ENCODE data around the gene DMD.

The DMD gene

GRCh38 chrX:31522760-31523159, 1688.6 kb downstream of the DMD start:
- no peak for TF ChIP-seq CTCF (IDR thresholded peaks at IDR 0.05; ENCODE audit: borderline replicate concordance, insufficient read depth, low read depth, low read length)
- H3K4me3 ChIP-seq (ENCODE audit: low read depth, low read length) = no peak overlapping the region

- H3K4me3 ChIP-seq (ENCODE audit: low read depth, low read length) = no peak overlapping the region
- TF ChIP-seq CTCF (IDR thresholded peaks at IDR 0.05; ENCODE audit: borderline replicate concordance, insufficient read depth, low read depth, low read length) = no peak
These were observed 1689.4 kb downstream of the DMD start for GRCh38 chrX:31521941-31522340.

DNA sequence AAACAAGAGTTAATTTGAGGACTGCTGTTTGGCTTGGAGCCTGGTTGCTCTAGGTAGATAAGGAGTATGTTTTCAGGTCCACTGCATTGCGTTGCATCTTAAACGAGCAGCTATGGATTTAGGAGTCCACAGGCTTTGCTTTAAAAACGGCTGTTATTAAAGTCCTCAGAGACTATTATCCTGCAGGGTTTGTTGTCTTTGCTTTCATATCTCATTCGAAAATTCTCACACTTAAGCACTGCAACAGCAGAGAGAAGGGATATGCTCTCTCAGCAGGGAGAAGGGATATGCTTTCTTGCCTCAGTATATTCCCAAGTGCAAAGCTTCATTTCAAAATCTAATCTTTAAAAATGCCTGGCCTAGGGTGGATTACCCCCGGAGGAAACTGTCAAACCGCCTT, 1694.8 kb downstream of the DMD start:
- no peak overlapping the region for H3K4me3 ChIP-seq (ENCODE audit: low read depth, low read length)
- TF ChIP-seq CTCF (IDR thresholded peaks at IDR 0.05; ENCODE audit: borderline replicate concordance, insufficient read depth, low read depth, low read length) = no peak

DNA sequence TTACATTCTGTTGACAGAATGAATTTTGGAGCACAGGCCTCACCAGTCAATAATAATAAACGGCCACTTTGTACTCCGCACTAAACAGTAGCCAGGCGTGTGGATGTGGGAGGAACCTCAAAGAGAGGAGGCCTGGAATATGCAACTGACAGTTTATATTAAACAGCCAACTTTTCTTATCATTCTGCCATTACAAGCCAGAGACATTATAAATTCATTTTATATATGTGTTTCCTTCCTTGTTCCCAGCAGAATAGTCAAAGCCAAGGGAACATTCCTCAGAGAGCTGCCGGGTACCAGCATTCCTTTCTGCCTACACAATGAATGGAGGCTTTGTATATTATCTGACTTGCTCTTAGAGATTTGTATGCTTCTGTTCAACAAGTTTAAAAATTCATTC, 1703.0 kb downstream of the DMD start:
- no peak overlapping the region for H3K4me3 ChIP-seq (ENCODE audit: low read depth, low read length)
- TF ChIP-seq CTCF (IDR thresholded peaks at IDR 0.05; ENCODE audit: borderline replicate concordance, insufficient read depth, low read depth, low read length) = no peak

DNA sequence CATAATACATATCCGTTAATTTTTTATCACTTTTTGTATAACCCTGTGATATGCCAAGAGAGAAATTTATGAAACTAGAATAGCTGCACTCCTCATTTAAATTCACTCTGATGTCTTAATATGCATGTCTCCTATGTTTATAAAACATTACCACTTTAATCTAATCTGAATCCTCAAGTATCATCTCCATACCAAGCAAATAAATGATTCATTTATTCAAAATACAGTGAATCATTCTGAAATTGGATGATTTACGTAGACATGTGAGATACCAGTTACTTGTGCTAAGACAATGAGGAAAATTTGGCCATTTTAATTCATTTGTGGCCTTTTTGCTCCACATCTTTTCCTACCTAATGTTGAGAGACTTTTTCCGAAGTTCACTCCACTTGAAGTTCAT, 1704.4 kb downstream of the DMD start:
- H3K4me3 ChIP-seq (ENCODE audit: low read depth, low read length) = no peak overlapping the region
- no peak for TF ChIP-seq CTCF (IDR thresholded peaks at IDR 0.05; ENCODE audit: borderline replicate concordance, insufficient read depth, low read depth, low read length)

DNA sequence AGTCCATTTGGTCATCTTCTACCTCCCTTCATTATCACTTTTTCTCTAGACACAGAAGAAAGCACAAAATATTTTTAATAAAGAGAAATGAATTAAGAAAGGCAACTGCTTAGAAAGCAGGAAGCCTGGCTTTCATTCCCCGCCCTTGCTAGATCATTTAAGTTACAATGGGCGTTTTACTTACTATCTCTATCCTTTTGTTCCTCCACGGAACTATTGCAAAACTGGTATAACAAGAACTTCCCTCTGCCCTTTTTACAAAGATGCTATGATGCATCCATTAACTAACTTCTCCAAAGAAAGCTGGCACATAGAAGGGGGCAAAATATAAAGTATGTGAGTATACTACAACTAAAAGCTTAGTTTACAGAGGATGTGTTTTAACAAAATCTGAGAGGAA, 1705.0 kb downstream of the DMD start:
- no peak for TF ChIP-seq CTCF (IDR thresholded peaks at IDR 0.05; ENCODE audit: borderline replicate concordance, insufficient read depth, low read depth, low read length)
- no peak overlapping the region for H3K4me3 ChIP-seq (ENCODE audit: low read depth, low read length)

DNA sequence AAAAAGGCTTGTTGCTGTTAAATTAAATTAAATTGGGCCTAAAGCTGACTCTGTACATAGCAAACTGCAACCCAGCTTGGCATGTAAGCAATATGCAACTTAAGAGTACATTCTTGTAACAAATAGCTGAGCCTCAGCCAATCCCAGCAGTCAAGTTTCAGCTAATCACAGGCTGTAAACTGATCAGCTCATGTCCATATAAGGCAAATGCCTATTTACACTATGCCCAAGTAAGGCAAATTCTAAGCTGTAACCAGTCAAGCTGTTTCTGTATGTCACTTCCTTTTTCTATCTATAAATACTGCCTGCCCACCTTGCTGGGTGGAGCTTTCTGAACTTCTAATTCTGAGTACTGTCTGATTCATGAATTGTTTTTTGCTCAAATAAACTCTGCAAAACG, 1710.4 kb downstream of the DMD start:
- no peak overlapping the region for H3K4me3 ChIP-seq (ENCODE audit: low read depth, low read length)
- TF ChIP-seq CTCF (IDR thresholded peaks at IDR 0.05; ENCODE audit: borderline replicate concordance, insufficient read depth, low read depth, low read length) = no peak
